HEK293T (cell line): Measurements from ENCODE around the gene IL3.

Experiments used
- CTCF ChIA-PET: fragments of 350-600 bp; formaldehyde crosslinking; extraction: SDS; loops from one replicate; lab custom pipeline; 2021; ENCODE audit warnings: antibody characterized with exemption, inconsistent platforms; lab: Yijun Ruan, JAX
- POLR2A ChIA-PET: fragments of 350-600 bp; formaldehyde crosslinking; extraction: SDS; loops from one replicate; lab custom pipeline; 2020; ENCODE audit warnings: antibody characterized with exemption, inconsistent platforms; lab: Yijun Ruan, JAX
- DNase-seq: peaks from one replicate; pipeline ENCODE4 v3.0.0; 2012; ENCODE audit warnings: mixed read lengths; ENCODE audit errors: extremely low spot score
- ARNT ChIP-seq: fragments of 450-650 bp; IDR thresholded peaks from 2 replicates; pipeline ENCODE4 v1.6.1; 2017; ENCODE audit warnings: mild to moderate bottlenecking
- BHLHE40 ChIP-seq: fragments of 450-650 bp; IDR thresholded peaks from 2 replicates; pipeline ENCODE4 v1.6.1; 2016; ENCODE audit warnings: mild to moderate bottlenecking, moderate library complexity, borderline replicate concordance
- CTBP1 ChIP-seq: fragments of 450-650 bp; IDR thresholded peaks from 2 replicates; pipeline ENCODE4 v1.6.1; 2016; ENCODE audit warnings: borderline replicate concordance
- ELF4 ChIP-seq: fragments of 450-650 bp; IDR thresholded peaks from 2 replicates; pipeline ENCODE4 v1.6.1; 2017; ENCODE audit warnings: antibody characterized with exemption
- FOXA1 ChIP-seq: fragments of 450-650 bp; IDR thresholded peaks from 2 replicates; pipeline ENCODE4 v1.6.1; 2016; ENCODE audit warnings: mild to moderate bottlenecking
- FOXK2 ChIP-seq: fragments of 450-650 bp; IDR thresholded peaks from 2 replicates; pipeline ENCODE4 v1.6.1; 2016; ENCODE audit warnings: mild to moderate bottlenecking
- FOXM1 ChIP-seq: fragments of 450-650 bp; IDR thresholded peaks from 2 replicates; pipeline ENCODE4 v1.6.1; 2017; ENCODE audit warnings: mild to moderate bottlenecking, borderline replicate concordance
- HDGF ChIP-seq: fragments of 450-650 bp; IDR thresholded peaks from 2 replicates; pipeline ENCODE4 v1.6.1; 2017; ENCODE audit warnings: antibody characterized with exemption, borderline replicate concordance
- L3MBTL2 ChIP-seq: fragments of 450-650 bp; conservative IDR thresholded peaks from 2 replicates; pipeline ENCODE4 v1.6.1; 2016; ENCODE audit warnings: mild to moderate bottlenecking
- LEF1 ChIP-seq: fragments of 450-650 bp; IDR thresholded peaks from 2 replicates; pipeline ENCODE4 v1.6.1; 2017; ENCODE audit warnings: mild to moderate bottlenecking, borderline replicate concordance
- NFRKB ChIP-seq: fragments of 450-650 bp; IDR thresholded peaks from 2 replicates; pipeline ENCODE4 v1.6.1; 2016; ENCODE audit warnings: mild to moderate bottlenecking, moderate library complexity
- SP1 ChIP-seq: fragments of 450-650 bp; IDR thresholded peaks from 2 replicates; pipeline ENCODE4 v1.6.1; 2017
- SUZ12 ChIP-seq: fragments of 450-650 bp; IDR thresholded peaks from 2 replicates; pipeline ENCODE4 v1.6.1; 2016; ENCODE audit warnings: mild to moderate bottlenecking
- TARDBP ChIP-seq: fragments of 450-650 bp; IDR thresholded peaks from 2 replicates; pipeline ENCODE4 v1.6.1; 2016
- ZNF384 ChIP-seq: fragments of 450-650 bp; IDR thresholded peaks from 2 replicates; pipeline ENCODE4 v1.6.1; 2016
- TF ChIP-seq, protein P1 (sequence below): fragments of 450-650 bp; IDR thresholded peaks from 2 replicates; pipeline ENCODE4 v1.6.1; 2016

Gene IL3

DNA sequence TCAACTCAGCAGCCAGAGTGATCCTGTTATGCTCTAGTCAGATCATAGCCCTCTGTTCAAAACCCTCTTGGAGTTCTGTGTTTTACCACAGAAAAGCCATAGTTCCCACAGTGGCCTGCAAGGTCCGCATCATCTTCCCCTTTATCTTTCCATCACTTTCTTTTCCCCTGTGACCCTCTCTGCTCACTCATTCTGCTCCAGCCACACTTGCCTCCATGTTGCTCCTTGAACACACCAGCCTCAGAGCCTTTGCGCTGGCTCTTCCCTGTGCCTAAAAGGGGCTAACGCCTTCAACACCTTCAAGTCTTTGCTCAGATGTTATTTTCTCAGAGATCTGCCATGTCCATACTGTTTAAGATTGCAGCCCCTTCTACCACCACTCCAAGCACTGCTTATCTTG lies 39.5 kb downstream of the IL3 start:
- DNase-seq, result no peak
- TF ChIP-seq FOXK2 (no peak), FOXM1 (no peak), BHLHE40 (no peak), TARDBP (no peak), SP1 (no peak), FOXA1 (no peak), CTBP1 (no peak), NFRKB (no peak), ARNT (no peak), SUZ12 (no peak)
- TF ChIP-seq, protein P1, sequence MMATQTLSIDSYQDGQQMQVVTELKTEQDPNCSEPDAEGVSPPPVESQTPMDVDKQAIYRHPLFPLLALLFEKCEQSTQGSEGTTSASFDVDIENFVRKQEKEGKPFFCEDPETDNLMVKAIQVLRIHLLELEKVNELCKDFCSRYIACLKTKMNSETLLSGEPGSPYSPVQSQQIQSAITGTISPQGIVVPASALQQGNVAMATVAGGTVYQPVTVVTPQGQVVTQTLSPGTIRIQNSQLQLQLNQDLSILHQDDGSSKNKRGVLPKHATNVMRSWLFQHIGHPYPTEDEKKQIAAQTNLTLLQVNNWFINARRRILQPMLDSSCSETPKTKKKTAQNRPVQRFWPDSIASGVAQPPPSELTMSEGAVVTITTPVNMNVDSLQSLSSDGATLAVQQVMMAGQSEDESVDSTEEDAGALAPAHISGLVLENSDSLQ, result no peak
- ChIA-PET POLR2A (no interaction called here), CTCF (no interaction called here)

DNA sequence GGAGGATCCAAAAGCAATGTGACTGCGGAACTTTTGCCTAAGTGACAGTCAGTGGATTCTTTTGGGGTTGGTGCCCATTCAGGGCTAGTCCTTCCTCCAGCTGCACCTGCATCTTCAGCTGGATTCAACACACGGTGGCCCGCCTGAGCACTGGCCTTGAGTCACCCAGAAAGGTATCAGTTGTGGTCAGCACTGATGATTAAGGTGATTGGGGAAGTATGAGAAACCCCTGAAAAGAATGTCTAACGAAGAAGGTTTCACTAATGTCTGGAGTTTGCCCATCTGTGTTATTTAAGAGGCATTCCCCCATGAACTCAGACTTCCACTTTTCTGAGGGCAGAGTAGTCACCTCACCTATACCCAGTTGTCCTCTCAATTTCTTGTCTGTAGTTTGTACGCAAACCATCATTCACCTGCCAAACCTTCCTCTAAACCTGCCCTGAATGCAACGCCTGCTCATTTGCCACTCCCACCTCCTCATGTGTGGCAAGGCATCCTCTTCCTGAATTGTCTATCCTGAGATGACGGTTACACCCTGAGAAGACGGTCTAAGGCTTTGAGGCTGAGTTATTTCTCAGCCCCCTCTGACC lies 40.3 kb downstream of the IL3 start:
- ChIA-PET POLR2A (no interaction called here), CTCF (no interaction called here)
- TF ChIP-seq L3MBTL2 (no peak), FOXK2 (no peak), HDGF (no peak), SP1 (no peak), FOXA1 (no peak), SUZ12 (no peak), ELF4 (no peak), ARNT (no peak), TARDBP (no peak), NFRKB (no peak)
- TF ChIP-seq, protein P1, result no peak
- no peak for DNase-seq

DNA sequence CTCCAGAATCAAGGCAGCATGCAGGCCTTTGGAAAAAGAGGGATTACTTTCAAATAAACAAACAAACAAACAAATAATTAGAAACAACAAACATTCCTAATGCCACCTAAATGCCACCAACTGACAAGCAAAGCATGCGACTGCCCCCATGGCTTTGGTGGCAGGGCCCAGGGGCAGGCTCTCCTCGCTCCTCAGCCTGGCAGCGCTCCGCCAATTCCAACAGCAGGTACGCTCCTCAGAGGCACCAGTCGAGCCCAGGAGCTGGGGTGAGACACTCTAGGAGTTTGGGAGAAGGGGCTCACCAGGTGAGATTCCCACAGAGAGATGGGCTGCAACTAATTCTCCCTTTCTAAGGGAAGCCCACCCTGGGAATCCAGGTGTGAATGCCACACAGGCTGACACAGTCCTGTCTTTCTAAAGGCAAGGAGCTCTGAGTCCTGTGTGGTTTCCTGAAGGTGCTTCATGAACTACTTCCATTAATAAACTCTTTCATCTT lies 41.0 kb downstream of the IL3 start:
- TF ChIP-seq SP1 (no peak), LEF1 (no peak), FOXK2 (no peak), ARNT (no peak), BHLHE40 (no peak), HDGF (no peak)
- TF ChIP-seq, protein P1, result no peak
- no peak for DNase-seq
- POLR2A ChIA-PET, result no interaction called here
- CTCF ChIA-PET, result no interaction called here

DNA sequence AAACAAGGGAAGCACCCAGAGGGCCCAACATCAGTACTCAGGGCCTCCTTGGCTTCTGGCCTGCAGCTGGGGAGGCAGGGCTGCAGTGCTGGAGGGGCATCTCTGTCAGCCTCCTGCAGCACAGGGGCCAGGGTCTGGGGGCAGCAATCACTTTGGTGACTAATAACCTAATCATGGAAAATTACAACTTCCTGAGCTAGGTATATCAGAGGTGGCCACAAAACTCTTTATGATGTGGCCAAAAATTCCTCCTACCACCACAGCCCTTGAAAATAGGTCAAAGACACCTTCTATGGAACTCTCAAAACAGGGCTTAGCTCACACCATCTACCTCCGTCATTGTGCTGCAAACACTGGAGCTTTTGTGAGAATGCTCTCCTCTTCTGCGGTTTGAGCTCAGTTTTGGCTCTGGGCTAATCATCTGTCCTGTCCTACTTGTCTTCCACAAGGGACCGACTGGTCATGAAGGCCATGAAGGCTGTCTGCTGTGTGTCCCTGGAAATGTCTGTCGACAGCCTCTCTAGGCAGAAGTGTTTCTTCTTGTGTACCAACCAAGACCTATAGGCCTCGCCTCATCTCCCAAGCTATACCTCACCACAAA lies 41.7 kb downstream of the IL3 start:
- ChIA-PET CTCF (no interaction called here), POLR2A (no interaction called here)
- DNase-seq, result no peak
- TF ChIP-seq, protein P1, result no peak
- TF ChIP-seq L3MBTL2 (no peak), SP1 (no peak), SUZ12 (no peak), HDGF (no peak), FOXK2 (no peak), FOXM1 (no peak), ELF4 (no peak), TARDBP (no peak), BHLHE40 (no peak)

DNA sequence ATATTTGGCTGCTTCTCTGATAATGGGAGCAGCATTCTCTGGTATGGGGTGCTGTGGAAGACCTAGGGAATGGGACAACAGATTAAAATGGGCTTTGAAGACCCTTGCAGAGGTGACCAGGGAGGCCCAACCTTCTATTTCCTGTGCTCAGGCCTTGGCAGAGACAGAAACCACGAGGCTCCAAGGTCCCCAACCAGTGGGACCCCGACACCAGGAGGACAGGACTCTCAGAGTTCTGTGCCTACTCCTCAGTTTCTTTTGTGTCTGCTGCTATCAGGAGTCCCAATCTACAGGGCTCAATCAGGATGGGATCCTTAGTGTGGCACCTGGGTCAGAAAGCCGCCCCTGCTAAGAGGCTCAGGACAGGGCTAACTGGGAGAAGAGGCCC lies 42.5 kb downstream of the IL3 start:
- ChIA-PET CTCF (no interaction called here), POLR2A (no interaction called here)
- TF ChIP-seq SP1 (no peak), FOXA1 (no peak), FOXM1 (no peak), L3MBTL2 (no peak), ELF4 (no peak), TARDBP (no peak), NFRKB (no peak), ZNF384 (no peak), SUZ12 (no peak)
- TF ChIP-seq, protein P1, result no peak
- no peak for DNase-seq
